Left lobe of liver (tissue), 2 donors: Measurements from ENCODE around the gene OASL. TPM values are rescaled to one million over a fixed set of nuclear protein-coding genes. Genes with fewer than 3 reads are reported as not detected.

ENCODE experiments used
- ATAC-seq: fragments of 200-7000 bp; cut with Tn5 transposase; one replicate; pipeline ENCODE4 v1.9.1; 2020; ENCODE audit warnings: mild to moderate bottlenecking, moderate library complexity
- DNase-seq: peaks from one replicate; pipeline ENCODE4 v3.0.0-alpha.2; 2020; ENCODE audit warnings: low spot score
- total RNA-seq: library from RNA; stranded (reverse); gene quantifications from one replicate; pipeline ENCODE4 v1.2.1, GENCODE V29; 2021
- donor health status: DM: no; HTN: no; CAD: no; lungs with moderate emphysema.
- donor health status: DM: no; HTN: yes; CAD: no.

OASL gene
- total RNA-seq, 1 donor from 2014 or later, result 2.5 TPM

DNA sequence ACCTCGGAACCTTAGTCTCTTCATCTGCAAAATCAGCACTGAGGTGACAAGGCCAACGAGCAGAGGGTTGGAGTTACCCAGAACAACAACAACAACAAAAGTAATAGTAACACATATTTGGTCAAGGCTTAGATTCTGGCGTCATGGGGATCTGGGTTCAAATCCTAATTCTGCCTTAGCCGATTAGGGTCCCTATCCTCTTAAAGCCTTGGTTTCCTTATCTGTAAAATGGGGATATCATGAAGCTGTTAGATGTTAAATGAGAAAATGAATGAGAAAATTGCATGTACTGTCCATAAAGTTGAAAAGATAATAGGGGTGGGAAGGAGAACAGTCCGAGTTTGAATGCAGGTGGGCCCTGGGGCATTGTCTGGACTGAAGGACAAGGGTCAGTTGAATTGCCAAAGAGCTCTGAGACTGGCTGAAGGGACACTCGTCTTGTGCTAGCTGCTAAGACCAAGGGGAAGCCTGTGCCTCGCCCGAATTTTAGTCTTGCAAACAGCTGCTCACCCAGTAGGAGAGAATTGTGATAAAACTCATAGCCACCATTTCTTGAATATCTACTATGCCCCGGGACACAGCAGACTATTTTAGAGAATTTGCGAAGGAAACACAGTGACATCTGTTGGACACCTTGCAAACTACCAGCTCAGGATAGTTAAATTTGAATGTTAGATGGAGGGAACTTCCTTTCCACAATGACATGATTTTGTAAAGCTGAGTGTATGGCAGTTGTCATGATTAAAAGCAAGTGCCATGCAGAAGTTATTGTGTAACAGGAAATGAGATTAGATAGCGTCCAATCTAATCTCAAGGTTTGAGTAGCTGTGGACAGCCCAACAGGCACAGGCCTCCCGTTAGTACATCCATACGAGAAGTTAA, 67.5 kb downstream of the OASL start:
- ATAC-seq (peak; percentile 59), DNase-seq (no peak)

- ATAC-seq (no peak), DNase-seq (no peak)
Measured at GRCh38 chr12:120970310-120970709, 68.7 kb downstream of the OASL start.

Other genes starting within 250 kb of the OASL start
- gene SPPL3, start 134.9 kb downstream of the OASL start, total RNA-seq, result 17.5 TPM
- 23.8 TPM for gene HNF1A, start 60.7 kb downstream of the OASL start, total RNA-seq
- 8.0 TPM for gene C12orf43, start 22.8 kb downstream of the OASL start, total RNA-seq
- 3.5 TPM for gene P2RX7, start 93.6 kb upstream of the OASL start, total RNA-seq
- 11.6 TPM for gene P2RX4, start 170.9 kb upstream of the OASL start, total RNA-seq